ENCODE data around the gene TBRG4.

The TBRG4 gene

DNA sequence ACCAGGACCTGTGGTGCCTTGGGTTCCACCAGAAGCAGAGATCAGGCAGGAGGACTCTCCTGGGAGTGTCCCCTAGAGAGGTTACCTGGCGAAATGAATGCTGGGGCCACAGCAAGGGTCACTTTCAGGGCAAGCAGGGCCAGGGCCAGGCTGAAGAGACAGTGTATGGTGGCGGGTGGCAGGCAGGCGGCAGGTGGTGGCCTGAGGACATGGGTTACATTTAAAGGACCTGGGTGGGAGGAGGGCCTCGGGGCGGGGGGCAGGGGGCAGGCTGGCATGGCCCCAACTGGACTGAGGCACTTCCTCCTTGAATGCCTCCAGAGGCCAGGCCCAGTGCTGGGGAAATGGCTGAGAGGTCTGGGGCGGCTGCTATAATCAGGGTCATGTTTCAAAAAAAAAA lies 14.7 kb upstream of the TBRG4 start:
- Histone ChIP-seq H3K27me3 (no peaks in the 10 kb centered on the region), H3K4me3 (no peak overlapping the region), H3K4me1 (no peaks in the 10 kb centered on the region), H3K36me3 (no peaks in the 10 kb centered on the region), H3K27ac (no peak overlapping the region), H3K9me3 (no peaks in the 10 kb centered on the region)
- TF ChIP-seq CTCF (IDR thresholded peaks at IDR 0.05), result no peak
- intact Hi-C loops (cut with DNase I; ENCODE audit: low total_unique reads), result no loop called here
- DNase-seq, result no peak

- no peak for TF ChIP-seq CTCF (IDR thresholded peaks at IDR 0.05)
- Histone ChIP-seq H3K4me1 (no peaks in the 10 kb centered on the region), H3K9me3 (no peaks in the 10 kb centered on the region), H3K27ac (no peak overlapping the region), H3K27me3 (no peaks in the 10 kb centered on the region), H3K4me3 (no peak overlapping the region), H3K36me3 (no peaks in the 10 kb centered on the region)
- intact Hi-C loops (cut with DNase I; ENCODE audit: low total_unique reads), result no loop called here
- no peak for DNase-seq
Observed at GRCh38 chr7:45125193-45125904, 13.9 kb upstream of the TBRG4 start.

DNA sequence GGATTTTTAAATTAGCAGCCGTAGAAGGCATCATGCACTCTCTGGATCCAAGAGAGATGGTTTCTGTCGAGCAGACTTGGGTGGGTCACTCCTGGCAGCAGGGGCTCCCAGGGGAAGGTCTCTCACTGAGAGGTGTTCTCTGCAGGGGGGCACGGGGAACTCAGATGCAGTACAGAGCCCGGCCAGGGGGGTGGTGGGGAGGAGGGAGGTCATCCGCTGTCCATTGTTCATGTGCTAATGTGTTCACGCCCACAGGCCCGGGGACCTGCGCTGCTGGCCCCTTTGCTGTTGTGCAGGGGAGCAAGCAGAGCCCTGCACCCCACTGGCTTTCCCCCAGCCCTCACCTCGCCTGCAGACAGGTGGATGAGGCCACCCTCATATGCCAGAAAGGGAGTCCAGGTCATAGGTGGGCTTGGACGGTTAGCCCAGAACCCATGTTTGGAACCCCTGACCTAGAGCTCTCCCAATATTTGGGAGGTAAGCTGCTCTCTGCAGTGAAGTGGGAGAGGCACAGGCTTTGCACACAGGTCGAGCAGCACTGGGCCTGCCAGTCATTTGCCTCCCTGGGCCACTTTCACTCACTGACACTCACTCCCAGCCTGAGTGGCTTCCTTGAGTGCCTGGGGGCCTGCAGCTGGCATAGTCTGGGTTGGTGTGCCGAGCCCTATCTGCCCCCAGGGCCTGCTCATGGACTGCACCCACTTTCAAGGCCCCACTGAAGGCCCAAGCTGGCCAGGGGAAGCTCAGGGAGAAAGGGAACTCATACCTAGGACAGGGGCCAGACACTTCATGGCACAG lies 12.6 kb upstream of the TBRG4 start:
- TF ChIP-seq CTCF (IDR thresholded peaks at IDR 0.05), result no peak
- Histone ChIP-seq H3K4me3 (no peak overlapping the region), H3K4me1 (no peaks in the 10 kb centered on the region), H3K27ac (no peak overlapping the region), H3K27me3 (no peaks in the 10 kb centered on the region), H3K9me3 (no peaks in the 10 kb centered on the region), H3K36me3 (no peaks in the 10 kb centered on the region)
- intact Hi-C loops (cut with DNase I; ENCODE audit: low total_unique reads), result no loop called here
- DNase-seq, result no peak

DNA sequence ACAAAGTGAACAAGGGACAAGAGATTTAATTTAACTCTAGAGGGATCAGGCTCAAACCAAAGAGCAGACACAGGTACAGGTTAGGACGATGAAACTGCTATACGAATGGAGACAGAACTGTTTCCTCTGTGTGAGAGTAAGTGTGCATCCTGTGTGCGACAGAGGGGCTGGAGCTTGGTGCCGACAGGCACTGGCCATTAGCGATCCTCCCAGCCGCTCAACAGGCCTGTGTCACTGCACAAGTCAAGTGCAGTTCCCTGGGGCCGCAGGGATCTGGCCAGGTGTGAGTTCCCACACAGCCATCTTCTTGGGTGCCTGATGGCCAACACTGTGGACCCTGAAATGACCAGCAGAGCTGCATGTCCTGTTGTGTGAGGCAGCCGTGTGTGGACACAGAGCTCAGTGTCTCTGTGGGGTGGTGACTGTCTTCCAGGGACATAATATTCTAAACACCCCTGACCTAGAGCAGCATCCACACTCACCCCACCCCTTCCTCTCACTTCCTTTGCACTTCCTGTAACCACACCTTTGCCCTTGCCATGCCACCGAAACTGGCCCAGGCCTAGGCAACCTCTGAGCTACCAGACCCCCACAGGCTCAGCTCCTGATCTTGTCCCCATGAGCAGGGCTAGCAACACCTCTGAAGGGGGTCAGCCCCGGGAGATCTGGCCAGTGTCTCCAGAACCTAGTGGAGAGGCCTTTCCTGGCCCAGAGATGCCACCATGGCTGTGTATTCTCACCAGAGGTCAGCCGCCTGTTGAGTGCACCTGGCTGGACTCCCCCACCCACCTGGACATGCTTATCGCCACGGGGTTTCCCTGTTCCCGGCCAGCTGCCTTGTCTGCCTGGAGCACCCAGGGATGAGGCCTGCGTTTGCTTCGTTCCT lies 11.7 kb upstream of the TBRG4 start:
- DNase-seq, result no peak
- Histone ChIP-seq H3K36me3 (no peaks in the 10 kb centered on the region), H3K27me3 (no peaks in the 10 kb centered on the region), H3K27ac (no peak overlapping the region), H3K4me1 (no peaks in the 10 kb centered on the region), H3K9me3 (no peaks in the 10 kb centered on the region), H3K4me3 (no peak overlapping the region)
- no peak for TF ChIP-seq CTCF (IDR thresholded peaks at IDR 0.05)
- intact Hi-C loops (cut with DNase I; ENCODE audit: low total_unique reads), result no loop called here

DNA sequence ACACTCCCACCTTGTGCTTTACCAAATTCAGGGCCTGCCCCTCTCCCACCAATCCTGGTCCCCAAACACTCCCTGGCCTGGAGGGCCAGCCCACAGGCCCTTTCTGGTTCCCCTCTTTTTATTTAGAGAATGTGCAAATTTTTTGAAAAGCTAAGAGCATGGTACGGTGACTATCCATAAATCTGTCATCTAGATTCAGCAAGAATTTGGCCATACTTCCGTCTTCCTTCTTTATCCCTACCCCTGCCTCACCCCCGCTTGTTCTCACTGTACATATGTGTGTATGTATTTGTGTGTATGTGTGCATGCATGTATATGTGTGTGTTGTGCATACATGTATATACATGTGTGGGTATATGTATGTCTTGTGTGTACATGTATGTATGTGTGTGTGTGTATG lies 8.1 kb upstream of the TBRG4 start:
- Histone ChIP-seq H3K4me3 (no peak overlapping the region), H3K36me3 (no peaks in the 10 kb centered on the region), H3K9me3 (no peaks in the 10 kb centered on the region), H3K27ac (no peak overlapping the region), H3K4me1 (no peaks in the 10 kb centered on the region), H3K27me3 (peaks cover 0 to 5% of the 10 kb centered on the region in 2 donors)
- intact Hi-C loops (cut with DNase I; ENCODE audit: low total_unique reads), result loop anchor here (10.0 kb wide), 1 partner anchor 515 kb away; the partner anchor contains the start of gene OGDH
- TF ChIP-seq CTCF (IDR thresholded peaks at IDR 0.05), result no peak
- no peak for DNase-seq
